GM12873 (cell line): ENCODE data around the gene FRAT2.

Experiments used
- TF ChIP-seq, protein P1 (sequence below): IDR thresholded peaks from 2 replicates; pipeline ENCODE4 v1.5.1; 2012; ENCODE audit warnings: low read depth, mild to moderate bottlenecking, moderate library complexity, low read length, control low read depth; ENCODE audit not compliant: insufficient read depth; ENCODE audit errors: missing control alignments

FRAT2 gene

DNA sequence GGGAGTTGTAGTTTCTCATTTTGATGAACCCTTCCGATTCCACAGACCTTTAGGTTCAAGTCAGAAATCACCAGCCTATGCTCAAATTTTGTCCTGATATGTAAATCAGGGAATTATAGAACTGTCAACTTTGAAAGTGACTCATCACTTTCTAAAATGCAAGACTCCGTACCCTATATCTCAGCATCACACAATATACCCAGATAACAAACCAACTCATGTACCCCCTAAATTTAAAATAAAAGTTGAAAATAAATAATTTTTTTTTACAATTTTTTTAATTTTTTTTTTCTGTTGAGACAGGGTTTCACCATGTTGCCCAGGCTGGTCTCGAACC lies 41.7 kb downstream of the FRAT2 start:
- TF ChIP-seq, protein P1, sequence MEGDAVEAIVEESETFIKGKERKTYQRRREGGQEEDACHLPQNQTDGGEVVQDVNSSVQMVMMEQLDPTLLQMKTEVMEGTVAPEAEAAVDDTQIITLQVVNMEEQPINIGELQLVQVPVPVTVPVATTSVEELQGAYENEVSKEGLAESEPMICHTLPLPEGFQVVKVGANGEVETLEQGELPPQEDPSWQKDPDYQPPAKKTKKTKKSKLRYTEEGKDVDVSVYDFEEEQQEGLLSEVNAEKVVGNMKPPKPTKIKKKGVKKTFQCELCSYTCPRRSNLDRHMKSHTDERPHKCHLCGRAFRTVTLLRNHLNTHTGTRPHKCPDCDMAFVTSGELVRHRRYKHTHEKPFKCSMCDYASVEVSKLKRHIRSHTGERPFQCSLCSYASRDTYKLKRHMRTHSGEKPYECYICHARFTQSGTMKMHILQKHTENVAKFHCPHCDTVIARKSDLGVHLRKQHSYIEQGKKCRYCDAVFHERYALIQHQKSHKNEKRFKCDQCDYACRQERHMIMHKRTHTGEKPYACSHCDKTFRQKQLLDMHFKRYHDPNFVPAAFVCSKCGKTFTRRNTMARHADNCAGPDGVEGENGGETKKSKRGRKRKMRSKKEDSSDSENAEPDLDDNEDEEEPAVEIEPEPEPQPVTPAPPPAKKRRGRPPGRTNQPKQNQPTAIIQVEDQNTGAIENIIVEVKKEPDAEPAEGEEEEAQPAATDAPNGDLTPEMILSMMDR = no peak

DNA sequence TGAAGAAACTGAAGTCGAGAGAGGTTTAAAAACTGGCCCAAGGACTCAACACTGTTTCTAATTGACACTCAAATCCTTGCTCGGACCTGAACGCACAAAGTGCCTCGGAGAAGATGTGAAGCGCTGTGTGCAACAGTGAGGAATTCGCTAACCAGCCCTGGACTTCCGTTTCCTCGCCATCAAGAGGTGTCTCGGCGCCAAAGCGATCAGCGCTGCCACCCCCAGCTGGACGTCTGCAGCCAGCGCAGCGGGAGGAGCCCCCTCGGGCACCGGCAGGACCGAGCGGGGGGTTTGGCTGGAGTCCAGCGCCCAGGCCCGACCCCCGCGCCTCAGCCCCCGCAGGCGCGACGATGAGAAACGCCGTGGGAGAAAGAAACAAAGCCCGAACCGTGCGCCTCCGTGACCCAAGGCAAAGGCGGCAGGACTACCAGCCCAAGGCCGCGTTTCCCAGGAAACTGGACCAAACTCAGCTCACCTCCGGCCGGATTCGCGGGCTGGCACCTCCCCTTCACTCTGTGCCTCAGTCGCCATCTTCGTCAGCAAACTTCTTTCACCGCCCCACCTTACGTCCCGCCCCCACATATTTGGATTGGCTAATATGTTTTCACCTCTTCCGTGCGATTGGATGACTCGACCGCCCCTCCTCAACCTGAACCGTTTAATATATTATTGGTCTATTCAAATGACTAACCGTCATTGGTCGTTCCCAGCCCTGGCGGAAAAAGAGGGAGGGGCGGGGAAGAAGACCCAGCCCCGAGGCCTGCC lies 42.2 kb downstream of the FRAT2 start, which contains the start of gene ARHGAP19:
Gene ARHGAP19, minus strand, starts transcription at position 541 of the 765 bp plus-strand sequence. Its CDS starts 10 bp downstream, at position 531.
- TF ChIP-seq, protein P1 = peak; percentile 27

DNA sequence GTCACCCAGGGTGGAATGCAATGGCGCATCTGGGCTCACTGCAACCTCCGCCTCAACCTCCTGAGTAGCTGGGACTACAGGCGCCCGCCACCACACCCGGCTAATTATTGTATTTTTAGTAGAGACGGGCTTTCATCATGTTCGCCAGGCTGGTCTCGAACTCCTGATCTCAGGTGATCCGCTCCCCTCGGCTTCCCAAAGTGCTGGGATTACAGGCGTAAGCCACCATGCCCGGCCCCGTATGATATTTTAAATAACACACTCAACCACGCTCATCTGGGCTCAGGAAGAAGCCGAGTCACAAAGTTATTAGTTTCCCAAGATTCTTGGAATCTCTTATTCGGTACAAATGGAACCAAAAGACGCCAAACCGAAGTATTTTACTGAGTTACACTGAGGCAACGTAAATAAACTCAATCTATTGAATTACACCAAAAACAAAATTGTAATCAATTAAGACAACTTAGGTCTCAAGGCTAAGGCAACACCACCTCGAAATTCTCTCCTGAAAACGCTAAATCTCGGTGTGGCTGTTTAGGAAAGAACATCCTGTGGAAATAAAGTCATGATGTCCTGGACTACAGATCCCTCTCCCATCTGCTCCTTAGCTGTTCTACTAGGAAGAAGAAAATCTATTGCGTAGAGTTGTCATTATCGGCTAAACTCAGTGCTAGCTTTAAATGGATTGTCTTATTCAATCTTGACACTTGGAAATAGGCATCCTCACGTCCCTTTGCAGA lies 43.0 kb downstream of the FRAT2 start:
- TF ChIP-seq, protein P1 = no peak
